Astrocyte of the hippocampus (primary cell): Measurements from ENCODE around the gene TCP11L2.
"Not testable (repeated sequence)": the region's sequence is repeated elsewhere in the genome, so short reads cannot be mapped to it uniquely, and the experiment has no call there.

Source experiments
- DNase-seq: peaks from one replicate; pipeline ENCODE4 v3.0.0; 2011; ENCODE audit warnings: low read depth, low spot score

The TCP11L2 gene

GRCh38 chr12:106307181-106307580, 4.6 kb downstream of the TCP11L2 start:
- no peak for DNase-seq

- no peak for DNase-seq
Observed at GRCh38 chr12:106308121-106308520, 5.6 kb downstream of the TCP11L2 start.

GRCh38 chr12:106308611-106309010, 6.1 kb downstream of the TCP11L2 start:
- peak; percentile 16 for DNase-seq

- peak; percentile 92 for DNase-seq
Observed at GRCh38 chr12:106309671-106310505, 7.4 kb downstream of the TCP11L2 start.

GRCh38 chr12:106310687-106311086, 8.2 kb downstream of the TCP11L2 start:
- no peak for DNase-seq

GRCh38 chr12:106311139-106311538, 8.6 kb downstream of the TCP11L2 start:
- no peak for DNase-seq

GRCh38 chr12:106313413-106313812, 10.9 kb downstream of the TCP11L2 start:
- DNase-seq = not testable (repeated sequence)

- no peak for DNase-seq
Observed at GRCh38 chr12:106315523-106315922, 13.0 kb downstream of the TCP11L2 start.

- DNase-seq = no peak
Observed at GRCh38 chr12:106317406-106318082, 15.0 kb downstream of the TCP11L2 start.

- DNase-seq = no peak
Observed at GRCh38 chr12:106321139-106321850, 18.8 kb downstream of the TCP11L2 start.

- no peak for DNase-seq
Observed at GRCh38 chr12:106323537-106323936, 21.0 kb downstream of the TCP11L2 start.

- no peak for DNase-seq
Observed at GRCh38 chr12:106327309-106327869, 24.9 kb downstream of the TCP11L2 start.

- DNase-seq = no peak
Observed at GRCh38 chr12:106328735-106329134, 26.2 kb downstream of the TCP11L2 start.

- DNase-seq = no peak
Observed at GRCh38 chr12:106329231-106329982, 26.9 kb downstream of the TCP11L2 start.

- DNase-seq = no peak
Observed at GRCh38 chr12:106331599-106331998, 29.1 kb downstream of the TCP11L2 start.

- DNase-seq = no peak
Observed at GRCh38 chr12:106332536-106332935, 30.0 kb downstream of the TCP11L2 start.

GRCh38 chr12:106333010-106333409, 30.5 kb downstream of the TCP11L2 start:
- no peak for DNase-seq

- DNase-seq = no peak
Observed at GRCh38 chr12:106333756-106334155, 31.2 kb downstream of the TCP11L2 start.

- DNase-seq = no peak
Observed at GRCh38 chr12:106341086-106341877, 38.7 kb downstream of the TCP11L2 start.

GRCh38 chr12:106342397-106343213, 40.1 kb downstream of the TCP11L2 start:
- DNase-seq = peak; percentile 67
